ENCODE results near the gene KDM4D. TPM values are rescaled to one million over a fixed set of nuclear protein-coding genes. Genes with fewer than 3 reads are reported as not detected.

Gene KDM4D
- total and polyA plus RNA-seq, 2 of the 8 experiments (the other 6 are each of a cell fraction or from before 2014, with no cell fraction given) = 1.5 to 4.5 TPM

DNA sequence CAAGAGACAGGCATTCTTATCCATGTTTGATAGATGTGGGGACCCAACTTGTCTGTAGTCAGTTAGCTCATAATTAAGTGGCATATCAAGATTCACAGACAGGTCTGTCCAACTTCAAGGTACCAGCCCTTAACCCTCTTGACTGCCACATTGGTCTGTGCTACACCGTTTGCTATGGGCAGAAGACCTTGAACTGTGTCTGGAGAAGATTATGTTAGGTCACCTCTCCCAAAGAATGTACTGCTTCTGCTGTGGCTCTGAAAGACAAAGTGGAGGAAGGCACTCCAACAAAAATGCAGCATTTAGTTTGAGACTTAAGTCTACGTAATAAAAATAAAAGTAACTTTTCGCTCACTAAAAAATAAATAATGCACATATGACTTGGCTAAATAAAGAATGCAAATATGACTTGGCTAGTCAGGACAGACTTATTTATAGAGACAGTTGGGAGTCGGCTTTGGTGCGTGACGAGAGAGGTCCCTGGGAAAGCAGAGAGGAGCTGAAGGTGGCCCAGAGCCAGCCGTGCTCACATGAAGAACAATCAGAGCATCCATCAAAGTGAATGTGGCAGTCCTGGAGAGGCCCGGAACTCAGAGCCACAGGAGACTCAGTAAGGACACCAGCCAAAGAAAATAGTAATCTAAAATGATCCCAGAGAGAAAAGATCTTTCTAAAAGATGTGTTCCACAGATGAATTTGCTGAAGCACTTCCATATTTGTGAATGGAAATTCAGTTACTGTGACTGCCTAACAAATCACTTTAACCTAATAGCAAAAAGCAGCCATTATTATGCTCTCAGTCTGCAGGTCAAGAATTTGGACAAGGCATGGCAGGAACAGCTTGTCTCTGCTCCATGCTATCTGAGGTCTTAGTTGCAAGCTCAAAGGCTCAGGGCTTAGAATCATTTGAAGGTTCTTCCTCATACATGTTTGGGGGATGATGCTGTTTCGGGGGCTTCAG is 35.1 kb upstream of the KDM4D start:
- no peak overlapping the region for H2BK15ac ChIP-seq (ENCODE audit: low read length)
- no peaks in the 10 kb centered on the region for H3K79me2 ChIP-seq (ENCODE audit: control insufficient read depth in 1 of 2, insufficient read depth in 2 of 2, low read length in 2 of 2)
- POLR2A ChIA-PET (ENCODE audit: partially characterized antibody) = no interaction called here
- FAIRE-seq (no peak), DNase-seq (ENCODE audit: low read depth in 1 of 2, low spot score in 2 of 2) (no peak)
- H3K9ac ChIP-seq (replicated peaks in 1 of 4; ENCODE audit: extremely low read depth in 1 of 4, low read depth in 3 of 4, low read length in 3 of 4) = no peak overlapping the region
- H3K56ac ChIP-seq (replicated peaks; ENCODE audit: insufficient read length, low read depth, low read length) = no peak overlapping the region
- WGBS, 2 experiments (ENCODE audit: extremely low coverage in 1 of 2, insufficient coverage in 1 of 2, insufficient read length in 1 of 2, insufficient replicate concordance in 2 of 2, low coverage in 1 of 2, low lambda C conversion rate in 2 of 2, missing lambda C conversion rate in 1 of 2) = 80% methylated on average over 9 of the region's 9 CpGs; no CpG with 5 or more reads in 1 of the 2 experiments
- H3K27me3 ChIP-seq (replicated peaks in 1 of 4; ENCODE audit: control insufficient read depth in 3 of 4, extremely low read depth in 1 of 4, insufficient read depth in 3 of 4, low read length in 3 of 4) = no peaks in the 10 kb centered on the region
- no peaks in the 10 kb centered on the region; the same call in 1 of the 2 replicates for H3K23me2 ChIP-seq (ENCODE audit: low read depth, low read length)
- no peak overlapping the region for H2BK5ac ChIP-seq (ENCODE audit: low read depth, low read length)
- H3K4me1 ChIP-seq (replicated peaks in 1 of 4; ENCODE audit: control insufficient read depth in 3 of 4, insufficient read depth in 4 of 4, low read length in 3 of 4) = peaks cover 0 to 8% (median 4%) of the 10 kb centered on the region in 4 experiments; a peak in 3 of 7 replicates
- no peak overlapping the region for H3K4ac ChIP-seq (replicated peaks; ENCODE audit: insufficient read length, low read depth, low read length)
- no peaks in the 10 kb centered on the region; the same call in 1 of the 2 replicates for H3K79me1 ChIP-seq (ENCODE audit: low read depth, low read length)
- H2BK120ac ChIP-seq (replicated peaks; ENCODE audit: low read depth, low read length) = no peak overlapping the region
- H2BK12ac ChIP-seq (ENCODE audit: low read depth, low read length) = no peak overlapping the region
- CTCF ChIA-PET (ENCODE audit: partially characterized antibody) = no interaction called here
- no peak overlapping the region for H2BK20ac ChIP-seq (ENCODE audit: low read length)
- no peaks in the 10 kb centered on the region for H3K9me3 ChIP-seq (ENCODE audit: insufficient read depth in 2 of 2, low read depth in 1 of 2, low read length in 1 of 2)
- H3K4me3 ChIP-seq (ENCODE audit: extremely low read depth in 1 of 4, insufficient read depth in 2 of 4, low read depth in 3 of 4, low read length in 4 of 4) = no peak overlapping the region
- H3K23ac ChIP-seq (ENCODE audit: insufficient read length) = no peak overlapping the region
- no peak overlapping the region for H3K18ac ChIP-seq (ENCODE audit: extremely low read depth, low read length)
- no peaks in the 10 kb centered on the region for H3K36me3 ChIP-seq (ENCODE audit: control insufficient read depth in 2 of 4, insufficient read depth in 4 of 4, low read length in 3 of 4)
- H4K91ac ChIP-seq (replicated peaks; ENCODE audit: insufficient read length, low read length) = no peak overlapping the region
- no peak overlapping the region for H3K4me2 ChIP-seq (ENCODE audit: insufficient read depth in 1 of 2, low read depth in 2 of 2, low read length in 2 of 2)
- no peaks in the 10 kb centered on the region for H4K20me1 ChIP-seq (replicated peaks in 1 of 2; ENCODE audit: control insufficient read depth in 1 of 2, insufficient read depth in 2 of 2, low read length in 2 of 2)
- no peak overlapping the region for H4K8ac ChIP-seq (ENCODE audit: extremely low read depth, insufficient read depth, low read length)
- no peak overlapping the region for H4K5ac ChIP-seq (ENCODE audit: insufficient read length, low read depth, low read length)
- no peak overlapping the region for H2AFZ ChIP-seq (ENCODE audit: low read length)
- no peak overlapping the region for H3K27ac ChIP-seq (ENCODE audit: low read depth, low read length)
- H2AK5ac ChIP-seq (ENCODE audit: low read depth, low read length) = no peak overlapping the region
- H3K14ac ChIP-seq (ENCODE audit: insufficient read length) = no peak overlapping the region
- TF ChIP-seq NANOG (IDR thresholded peaks at IDR 0.05; ENCODE audit: insufficient read depth, low read depth, low read length, poor library complexity, severe bottlenecking) (no peak), RNF2 (IDR thresholded peaks at IDR 0.05; ENCODE audit: borderline replicate concordance, low read depth, low read length, missing control alignments, poor library complexity, severe bottlenecking) (no peak), HDAC2 (IDR thresholded peaks at IDR 0.05; ENCODE audit: borderline replicate concordance in 1 of 2, low read depth in 2 of 2, low read length in 2 of 2) (no peak), GTF2F1 (IDR thresholded peaks at IDR 0.05; ENCODE audit: borderline replicate concordance, low read depth, low read length) (no peak), RBBP5 (IDR thresholded peaks at IDR 0.05; ENCODE audit: borderline replicate concordance, low read depth, low read length) (no peak), CBX8 (IDR thresholded peaks at IDR 0.05; ENCODE audit: borderline replicate concordance, low read depth, low read length) (no peak), SP2 (IDR thresholded peaks at IDR 0.05; ENCODE audit: low read length) (no peak), POLR2AphosphoS5 (IDR thresholded peaks at IDR 0.05; ENCODE audit: low read depth, low read length) (no peak), BRCA1 (IDR thresholded peaks at IDR 0.05; ENCODE audit: low read depth, low read length) (no peak), SIN3A (conservative IDR thresholded peaks at IDR 0.05 in 1 of 2, IDR thresholded peaks at IDR 0.05 in 1 of 2; ENCODE audit: low read depth in 1 of 2, low read length in 2 of 2) (no peak), SUZ12 (IDR thresholded peaks at IDR 0.05; ENCODE audit: low read length) (no peak)

All from H1 (cell line).